DND-41 (cell line): ENCODE results near the gene PDGFRB.

Source experiments
- ATAC-seq: fragments of 200-7000 bp; cut with Tn5 transposase; 3 replicates; pipeline ENCODE4 v1.9.1; 2021; ENCODE audit warnings: low read depth; ENCODE audit not compliant: insufficient read depth
- DNase-seq: peaks from one replicate; pipeline ENCODE4 v3.0.0-alpha.2; 2020
- H2AFZ ChIP-seq: 2 replicates; pipeline ENCODE4 v1.6.0; 2012; ENCODE audit warnings: low read depth, low read length
- H3K27ac ChIP-seq: 2 replicates; pipeline ENCODE4 v1.5.1; 2012; ENCODE audit warnings: low read length, inconsistent platforms
- H3K27me3 ChIP-seq: fragments of 200-600 bp; sonication (generic); 2 replicates; pipeline ENCODE4 v1.6.0; 2012; ENCODE audit warnings: low read length, mild to moderate bottlenecking, inconsistent platforms; ENCODE audit not compliant: insufficient read depth, poor library complexity
- H3K36me3 ChIP-seq: 2 replicates; pipeline ENCODE4 v1.5.1; 2012; ENCODE audit warnings: low read length, inconsistent platforms; ENCODE audit not compliant: insufficient read depth
- H3K4me1 ChIP-seq: 2 replicates; pipeline ENCODE4 v1.5.1; 2012; ENCODE audit warnings: mild to moderate bottlenecking, low read length; ENCODE audit not compliant: insufficient read depth
- H3K4me2 ChIP-seq: 2 replicates; pipeline ENCODE4 v1.6.0; 2012; ENCODE audit warnings: mild to moderate bottlenecking, moderate library complexity, low read length, inconsistent platforms; ENCODE audit not compliant: insufficient read depth
- H3K4me3 ChIP-seq, 2 experiments: fragments of 200-600 bp in 1 of 2; shearing (Covaris generic) in 1 of 2; 2 replicates each; pipeline ENCODE4 v1.5.1; 2012 to 2016; ENCODE audit warnings: inconsistent platforms in 2 of 2, low read length in 2 of 2, mild to moderate bottlenecking in 2 of 2, low read depth in 1 of 2, moderate library complexity in 1 of 2
- H3K79me2 ChIP-seq: 2 replicates; pipeline ENCODE4 v1.6.0; 2012; ENCODE audit warnings: low read length, inconsistent platforms; ENCODE audit not compliant: insufficient read depth
- H3K9ac ChIP-seq: 2 replicates; pipeline ENCODE4 v1.6.0; 2012; ENCODE audit warnings: low read depth, mild to moderate bottlenecking, inconsistent platforms, low read length, moderate library complexity
- H3K9me3 ChIP-seq: 2 replicates; pipeline ENCODE4 v1.5.1; 2012; ENCODE audit warnings: low read length, moderate library complexity, mild to moderate bottlenecking, inconsistent platforms; ENCODE audit not compliant: insufficient read depth, severe bottlenecking
- H4K20me1 ChIP-seq: 2 replicates; pipeline ENCODE4 v1.6.0; 2012; ENCODE audit warnings: low read length; ENCODE audit not compliant: insufficient read depth
- EZH2 ChIP-seq: IDR thresholded peaks from 3 replicates; pipeline ENCODE4 v1.6.1; 2012; ENCODE audit warnings: borderline replicate concordance, low read depth, mild to moderate bottlenecking, moderate library complexity, low read length, inconsistent platforms; ENCODE audit not compliant: severe bottlenecking
- TF ChIP-seq, protein P1 (sequence below): IDR thresholded peaks from 2 replicates; pipeline ENCODE4 v1.5.1; 2012; ENCODE audit warnings: borderline replicate concordance, low read length, moderate library complexity, mild to moderate bottlenecking; ENCODE audit not compliant: poor library complexity, severe bottlenecking; ENCODE audit errors: extremely low read depth

The PDGFRB gene

DNA sequence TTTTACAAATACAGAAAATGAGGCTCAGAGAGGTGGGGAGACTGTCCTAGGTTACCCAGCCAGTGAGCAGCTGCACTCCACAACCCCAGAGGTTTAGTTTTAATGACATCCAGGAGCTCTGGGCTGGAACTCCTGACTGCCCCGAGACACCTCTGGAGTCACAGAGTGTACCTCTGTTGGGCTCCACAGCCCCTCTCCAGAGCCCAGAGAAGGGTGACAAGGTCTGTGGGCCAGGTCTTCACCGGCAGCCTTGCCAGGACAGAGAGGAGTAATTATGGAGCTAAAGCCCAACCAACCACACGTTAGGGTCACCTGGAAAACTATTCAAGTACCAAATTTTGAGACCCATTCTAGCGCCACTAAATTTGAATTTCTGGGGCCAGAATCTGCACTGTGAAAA, 22.1 kb upstream of the PDGFRB start:
- H2AFZ ChIP-seq, result no peak overlapping the region
- no peaks in the 10 kb centered on the region for H3K79me2 ChIP-seq
- H3K36me3 ChIP-seq, result no peaks in the 10 kb centered on the region
- H4K20me1 ChIP-seq, result no peaks in the 10 kb centered on the region
- H3K27ac ChIP-seq, result no peak overlapping the region
- no peak overlapping the region for H3K4me2 ChIP-seq
- ATAC-seq (no peak), DNase-seq (no peak)
- H3K9ac ChIP-seq, result no peak overlapping the region
- H3K9me3 ChIP-seq, result no peaks in the 10 kb centered on the region
- TF ChIP-seq, protein P1, sequence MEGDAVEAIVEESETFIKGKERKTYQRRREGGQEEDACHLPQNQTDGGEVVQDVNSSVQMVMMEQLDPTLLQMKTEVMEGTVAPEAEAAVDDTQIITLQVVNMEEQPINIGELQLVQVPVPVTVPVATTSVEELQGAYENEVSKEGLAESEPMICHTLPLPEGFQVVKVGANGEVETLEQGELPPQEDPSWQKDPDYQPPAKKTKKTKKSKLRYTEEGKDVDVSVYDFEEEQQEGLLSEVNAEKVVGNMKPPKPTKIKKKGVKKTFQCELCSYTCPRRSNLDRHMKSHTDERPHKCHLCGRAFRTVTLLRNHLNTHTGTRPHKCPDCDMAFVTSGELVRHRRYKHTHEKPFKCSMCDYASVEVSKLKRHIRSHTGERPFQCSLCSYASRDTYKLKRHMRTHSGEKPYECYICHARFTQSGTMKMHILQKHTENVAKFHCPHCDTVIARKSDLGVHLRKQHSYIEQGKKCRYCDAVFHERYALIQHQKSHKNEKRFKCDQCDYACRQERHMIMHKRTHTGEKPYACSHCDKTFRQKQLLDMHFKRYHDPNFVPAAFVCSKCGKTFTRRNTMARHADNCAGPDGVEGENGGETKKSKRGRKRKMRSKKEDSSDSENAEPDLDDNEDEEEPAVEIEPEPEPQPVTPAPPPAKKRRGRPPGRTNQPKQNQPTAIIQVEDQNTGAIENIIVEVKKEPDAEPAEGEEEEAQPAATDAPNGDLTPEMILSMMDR, result no peak
- TF ChIP-seq EZH2, result no peak
- H3K4me3 ChIP-seq, result no peak overlapping the region
- no peaks in the 10 kb centered on the region for H3K4me1 ChIP-seq
- H3K27me3 ChIP-seq, result peaks cover 6% of the 10 kb centered on the region

DNA sequence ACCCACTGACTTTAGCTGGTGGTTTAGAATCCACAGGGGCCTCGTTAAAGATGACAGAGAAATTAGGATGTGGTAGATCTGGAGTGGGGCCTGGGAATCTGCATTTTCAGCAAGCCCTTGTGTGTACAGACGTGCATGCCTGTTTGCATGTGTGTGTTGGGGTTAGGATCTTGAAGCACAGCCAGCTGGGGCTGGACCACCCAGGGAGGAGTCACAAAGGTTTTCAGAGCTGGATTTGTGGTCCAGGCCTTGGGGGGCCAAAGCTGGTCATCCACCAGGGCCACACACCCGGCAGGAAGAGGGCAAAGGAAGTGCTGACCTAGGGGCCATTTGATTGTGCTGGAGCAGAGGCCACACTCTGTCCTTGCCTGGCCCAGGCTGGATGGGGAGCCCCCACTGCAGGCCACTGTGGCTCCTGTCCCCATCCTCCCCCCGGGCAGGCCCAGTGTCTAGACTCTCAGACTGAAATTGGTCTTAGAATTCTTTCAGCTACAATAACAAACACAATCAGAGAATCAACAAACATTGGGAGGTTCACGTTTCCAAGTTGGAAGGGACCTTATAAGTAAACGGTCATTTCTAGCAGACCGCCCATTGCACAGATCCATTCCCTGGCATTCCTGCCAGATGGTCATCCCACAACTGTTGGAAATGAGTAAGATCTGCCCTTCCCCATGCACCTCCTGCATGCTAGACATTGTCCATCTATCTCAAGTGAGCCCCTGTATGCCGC, 21.3 kb upstream of the PDGFRB start:
- H3K36me3 ChIP-seq, result no peaks in the 10 kb centered on the region
- H3K9me3 ChIP-seq, result no peaks in the 10 kb centered on the region
- no peak overlapping the region for H3K27ac ChIP-seq
- H4K20me1 ChIP-seq, result no peaks in the 10 kb centered on the region
- H3K4me3 ChIP-seq, result no peak overlapping the region
- H3K27me3 ChIP-seq, result no peaks in the 10 kb centered on the region
- H3K9ac ChIP-seq, result no peak overlapping the region
- H3K79me2 ChIP-seq, result no peaks in the 10 kb centered on the region
- TF ChIP-seq, protein P1, result no peak
- TF ChIP-seq EZH2, result no peak
- H3K4me1 ChIP-seq, result no peaks in the 10 kb centered on the region
- no peak overlapping the region for H3K4me2 ChIP-seq
- ATAC-seq (no peak), DNase-seq (no peak)
- H2AFZ ChIP-seq, result no peak overlapping the region

DNA sequence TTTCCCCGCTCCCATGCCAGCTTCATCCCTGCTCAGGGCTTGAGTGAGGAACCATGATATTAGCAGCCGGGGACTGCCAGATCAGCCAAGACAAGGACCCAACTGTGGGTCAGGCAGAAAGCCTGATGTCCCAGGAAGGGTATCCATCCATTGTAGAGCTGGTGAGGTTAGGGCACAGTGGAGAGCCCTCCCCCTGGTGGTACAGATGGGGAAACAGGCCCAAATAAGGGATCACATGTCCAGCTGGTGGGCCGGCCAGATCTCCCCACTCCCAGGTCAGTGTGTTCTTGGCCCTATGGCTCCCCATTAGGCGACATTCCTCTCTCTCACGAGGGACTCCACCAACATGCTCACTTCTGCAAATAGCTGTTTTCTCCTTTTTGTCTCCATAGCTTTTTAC, 19.9 kb upstream of the PDGFRB start:
- Histone ChIP-seq H3K4me3 (no peak overlapping the region), H3K27me3 (no peaks in the 10 kb centered on the region), H3K79me2 (no peaks in the 10 kb centered on the region), H3K27ac (no peak overlapping the region), H2AFZ (no peak overlapping the region), H3K9me3 (no peaks in the 10 kb centered on the region), H3K36me3 (no peaks in the 10 kb centered on the region), H4K20me1 (no peaks in the 10 kb centered on the region), H3K4me1 (no peaks in the 10 kb centered on the region), H3K4me2 (no peak overlapping the region), H3K9ac (no peak overlapping the region)
- ATAC-seq, result peak; percentile 59; the same call in 2 of the 3 replicates
- no peak for DNase-seq
- TF ChIP-seq, protein P1, result peak; percentile 53
- no peak for TF ChIP-seq EZH2
